Fibroblast of skin of left biceps (primary cell): Measurements from ENCODE around the gene MXD1.
"Not testable (repeated sequence)": the region's sequence is repeated elsewhere in the genome, so short reads cannot be mapped to it uniquely, and the experiment has no call there.

ENCODE experiments used
- DNase-seq, 2 experiments: peaks; one replicate each; pipeline ENCODE4 v3.0.0-alpha.2; 2013; ENCODE audit warnings: low read depth in 2 of 2

Gene MXD1

DNA sequence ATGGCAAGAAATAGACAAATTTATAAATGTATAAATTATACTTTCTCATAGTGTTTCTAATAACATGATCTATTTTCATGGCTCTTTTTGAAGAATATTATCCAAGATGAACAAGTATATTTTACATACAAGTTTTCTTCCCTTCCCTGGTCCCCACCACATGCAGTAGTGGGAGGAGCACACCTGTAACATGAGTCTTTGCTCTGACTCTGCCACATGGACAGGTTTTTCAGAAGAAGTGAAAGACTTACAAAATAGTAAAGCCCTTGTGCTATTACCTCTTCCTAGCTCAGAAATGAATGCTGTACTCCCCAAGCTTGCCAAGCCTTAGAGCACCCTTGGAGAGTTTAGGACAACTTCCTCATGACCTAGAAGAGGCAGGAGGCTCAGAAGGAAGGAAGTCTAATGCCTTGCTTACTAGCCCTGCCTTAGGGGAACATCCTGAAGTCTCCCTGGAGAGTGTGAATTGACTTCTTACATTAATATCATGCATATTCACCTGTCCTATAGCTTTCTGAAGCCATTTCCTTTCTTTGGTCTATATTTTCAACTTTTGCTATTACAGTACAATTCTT is 18.4 kb downstream of the MXD1 start:
- no peak for DNase-seq

DNA sequence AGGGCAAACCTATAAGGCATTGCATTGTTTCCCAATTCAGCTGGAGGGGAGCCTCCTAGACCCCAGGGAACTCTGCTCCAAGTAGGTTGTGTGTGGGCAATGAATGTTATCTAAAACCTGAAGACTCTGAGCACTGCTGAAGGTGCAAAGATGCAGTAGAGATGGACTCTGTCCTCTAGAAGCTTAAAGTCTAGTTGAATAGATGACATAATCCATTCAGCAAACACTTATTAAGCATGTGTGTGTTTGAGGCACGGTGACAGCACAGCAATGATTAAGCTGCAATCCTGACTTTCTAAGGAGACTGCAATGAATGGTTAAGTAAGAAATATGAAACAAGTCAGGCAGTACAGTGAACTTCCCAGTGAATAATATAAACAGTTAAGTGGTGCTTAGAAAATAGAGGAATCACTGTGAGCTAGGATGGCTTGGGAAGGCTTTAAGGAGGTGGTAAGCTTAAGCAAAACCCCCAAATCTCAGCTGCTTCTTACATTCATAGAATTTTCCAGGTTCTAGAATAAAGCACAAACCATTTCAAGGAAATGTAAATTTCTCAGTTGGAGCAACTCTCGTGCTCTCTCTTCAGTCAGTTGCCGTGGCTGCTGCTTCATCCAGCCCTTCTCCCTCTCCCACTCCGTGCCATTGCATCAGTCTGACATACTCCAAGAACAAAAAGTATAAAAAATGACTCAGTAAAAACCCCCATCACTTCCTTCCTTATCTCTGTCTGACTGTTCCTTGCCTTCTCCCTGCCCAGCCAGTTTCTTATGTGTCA is 19.1 kb downstream of the MXD1 start:
- DNase-seq: peak; percentile 51 to 54

DNA sequence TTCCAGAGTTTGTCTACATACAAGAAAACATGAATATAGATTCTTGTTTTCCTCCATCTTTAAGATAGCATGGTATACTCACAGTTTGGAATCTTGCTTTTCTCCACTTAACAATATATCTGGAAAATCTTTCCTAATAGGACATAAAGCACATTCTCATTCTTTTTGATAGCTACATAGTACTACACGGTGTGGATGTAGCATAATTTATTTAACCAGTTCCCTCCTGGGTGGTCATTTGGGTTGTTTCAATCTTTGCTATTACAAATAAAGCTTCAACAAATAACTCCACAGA is 19.7 kb downstream of the MXD1 start:
- no peak for DNase-seq

DNA sequence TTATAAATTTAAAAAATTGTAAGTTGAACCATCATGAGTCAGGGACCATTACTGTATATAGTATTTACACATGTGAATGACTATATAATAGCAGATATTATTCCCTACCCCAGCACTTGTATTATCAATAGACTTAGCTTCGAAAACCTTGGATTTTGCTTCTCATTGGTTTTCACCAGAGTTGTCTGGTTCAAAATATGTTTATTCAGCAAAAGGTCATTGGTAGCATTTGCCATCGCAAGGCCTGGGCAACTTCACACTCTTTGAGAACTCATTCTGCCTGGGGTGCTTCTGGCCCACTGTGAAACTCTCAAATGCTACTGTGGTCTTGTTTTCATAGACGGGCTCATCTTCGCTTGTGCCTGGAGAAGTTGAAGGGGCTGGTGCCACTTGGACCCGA is 20.1 kb downstream of the MXD1 start:
- no peak for DNase-seq

DNA sequence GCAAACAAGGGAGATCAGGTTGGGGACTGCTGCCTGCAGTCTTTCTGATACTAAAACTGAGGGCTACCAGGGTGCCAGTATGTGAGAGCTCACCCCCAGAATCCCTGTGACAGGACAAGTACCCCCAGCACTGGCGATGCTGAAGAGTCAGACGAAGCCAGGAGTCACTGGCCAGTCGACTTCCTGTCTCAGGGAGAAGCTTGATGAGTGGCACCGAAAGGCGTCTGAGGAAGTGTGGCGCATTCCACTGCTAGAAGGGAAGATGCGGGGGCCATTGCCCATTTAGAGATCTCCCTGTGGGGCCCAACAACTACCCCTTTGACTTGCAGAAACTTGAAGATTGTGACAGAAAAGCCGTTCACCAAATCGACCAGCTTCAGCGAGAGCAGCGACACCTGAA is 22.0 kb downstream of the MXD1 start:
- no peak for DNase-seq

DNA sequence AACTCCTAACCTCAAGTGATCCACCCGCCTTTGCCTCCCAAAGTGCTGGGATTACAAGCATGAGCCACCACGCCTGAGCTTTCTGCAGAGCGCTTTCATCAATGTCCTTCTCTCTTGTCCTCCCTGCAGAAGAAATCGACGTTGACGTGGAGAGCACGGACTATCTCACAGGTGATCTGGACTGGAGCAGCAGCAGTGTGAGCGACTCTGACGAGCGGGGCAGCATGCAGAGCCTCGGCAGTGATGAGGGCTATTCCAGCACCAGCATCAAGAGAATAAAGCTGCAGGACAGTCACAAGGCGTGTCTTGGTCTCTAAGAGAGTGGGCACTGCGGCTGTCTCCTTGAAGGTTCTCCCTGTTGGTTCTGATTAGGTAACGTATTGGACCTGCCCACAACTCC is 23.1 kb downstream of the MXD1 start:
- DNase-seq: no peak

DNA sequence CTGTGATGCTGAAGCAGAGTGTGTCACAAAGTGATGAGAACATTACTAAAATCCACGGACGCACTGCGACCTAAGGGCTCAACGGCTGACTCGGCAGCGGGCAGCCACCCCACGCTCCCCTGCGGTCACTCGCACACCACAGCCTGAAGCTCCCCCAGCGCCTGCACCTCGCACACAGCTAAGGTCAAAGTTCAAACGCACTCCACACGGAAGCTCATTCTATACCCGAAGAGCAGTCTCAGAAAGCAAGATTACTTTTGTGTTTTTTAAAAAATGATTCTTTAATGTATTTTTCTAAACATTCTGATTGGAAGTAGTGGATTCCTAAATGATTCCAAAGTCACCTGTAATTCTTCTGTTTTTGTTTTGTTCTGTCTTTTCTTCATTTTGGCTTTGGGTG is 24.8 kb downstream of the MXD1 start:
- DNase-seq: no peak

DNA sequence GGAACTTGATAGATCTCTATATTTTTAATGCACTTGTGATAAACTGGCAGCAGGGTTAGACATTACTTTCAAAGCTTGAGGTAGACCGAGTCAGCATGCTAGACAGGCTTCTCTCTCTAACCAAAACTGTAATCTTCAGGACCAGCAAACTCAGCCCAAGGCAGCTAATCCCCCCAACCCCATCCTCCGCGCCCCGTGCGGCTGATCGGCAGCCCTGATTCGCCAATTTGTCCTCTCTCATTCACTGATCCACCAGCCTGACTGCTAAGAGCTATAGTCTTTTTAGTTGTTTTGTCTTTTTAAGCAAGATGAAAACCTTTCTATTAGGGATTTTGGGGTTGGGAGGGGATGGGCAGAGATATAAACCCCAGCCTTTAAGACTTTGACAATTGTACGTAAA is 25.8 kb downstream of the MXD1 start:
- DNase-seq: no peak

DNA sequence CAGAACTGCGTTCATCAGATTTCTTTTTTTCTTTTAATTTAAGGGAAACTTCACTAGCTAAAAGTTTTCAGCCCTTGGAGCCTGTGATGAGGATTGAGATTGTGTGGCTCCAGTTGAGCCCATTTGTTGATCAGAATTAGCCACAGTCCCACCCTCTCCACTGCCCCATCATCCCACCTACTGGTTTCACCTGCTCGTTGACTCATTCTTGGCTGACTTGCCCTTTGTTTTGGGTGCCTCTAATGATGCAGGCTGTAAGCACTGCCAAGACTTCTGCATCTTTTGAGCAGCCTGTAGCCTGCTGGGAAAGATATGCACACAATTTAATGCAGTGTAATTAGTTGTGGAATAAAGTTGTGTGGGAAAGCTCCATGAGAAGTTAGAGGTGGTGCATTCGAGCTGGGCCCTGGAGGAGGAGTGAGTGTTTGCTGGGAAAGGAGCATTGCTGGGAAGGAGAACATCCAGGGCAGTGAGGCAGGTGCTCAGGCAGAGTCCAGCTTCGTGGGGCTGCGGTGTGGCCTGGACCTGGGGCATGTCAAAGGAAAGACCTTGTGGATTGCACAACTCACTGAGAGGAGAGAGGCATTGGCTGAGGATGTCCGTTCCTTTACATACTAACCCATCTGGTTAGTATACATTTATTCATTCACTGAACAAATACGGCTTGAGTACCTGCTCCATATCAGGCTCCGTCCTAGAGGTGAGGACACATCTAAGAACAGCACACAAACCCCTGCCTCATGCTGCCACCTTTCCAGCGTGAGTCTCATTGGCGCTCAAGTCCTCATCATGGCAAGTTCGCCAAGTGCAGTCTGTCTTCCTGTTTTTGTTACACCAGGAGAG is 28.3 kb downstream of the MXD1 start:
- DNase-seq: no peak

DNA sequence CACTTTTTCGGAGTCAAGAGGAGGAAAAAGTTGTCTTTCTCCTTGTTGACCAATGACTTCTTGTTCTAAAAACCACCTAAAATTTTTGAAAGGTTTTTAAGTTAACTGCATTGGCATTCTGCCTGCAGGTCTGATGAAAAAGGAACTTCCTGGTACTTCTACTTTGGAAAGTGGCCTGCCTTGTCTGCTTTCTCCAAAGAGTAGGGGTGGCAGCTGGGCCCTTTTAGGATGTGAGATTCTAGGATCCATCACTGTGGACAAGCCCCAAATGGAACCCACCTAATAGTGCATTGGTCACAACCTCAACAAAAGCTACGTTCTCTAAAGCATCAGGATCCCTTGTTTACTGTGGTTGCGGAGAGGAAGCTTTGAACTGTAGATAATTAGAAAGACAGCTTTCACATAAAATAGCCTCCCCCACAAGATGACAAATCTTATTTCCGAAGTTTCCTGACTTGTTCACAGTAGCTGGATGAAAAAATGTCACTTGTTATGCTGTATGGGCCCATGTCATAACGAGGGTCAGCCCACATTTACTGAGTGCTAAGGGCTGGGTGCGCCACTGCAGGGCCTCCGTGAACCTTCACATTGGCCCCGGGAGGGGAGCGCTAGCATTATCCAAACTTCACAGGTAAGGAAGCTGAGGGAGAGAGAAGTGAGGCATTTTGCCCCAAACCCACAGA is 29.1 kb downstream of the MXD1 start:
- DNase-seq: no peak

DNA sequence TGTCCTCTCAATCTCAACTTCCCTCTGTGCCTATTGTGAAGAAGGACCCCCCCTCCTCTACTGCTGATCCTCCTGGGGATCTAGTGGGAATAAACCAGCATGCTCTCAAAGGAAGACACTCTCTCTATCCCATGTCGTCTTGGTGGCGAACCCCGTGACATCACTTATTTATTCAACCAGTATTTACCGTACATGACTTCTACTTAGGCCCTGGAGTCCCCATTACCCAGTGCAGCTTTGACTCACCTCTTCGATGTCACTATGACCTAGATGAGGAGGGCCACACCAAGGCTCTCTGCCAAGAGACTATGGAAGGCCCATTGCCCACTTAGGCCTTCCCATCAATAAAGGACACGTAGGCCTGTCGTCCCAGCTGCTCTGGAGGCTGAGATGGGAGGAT is 29.8 kb downstream of the MXD1 start:
- DNase-seq: no peak

DNA sequence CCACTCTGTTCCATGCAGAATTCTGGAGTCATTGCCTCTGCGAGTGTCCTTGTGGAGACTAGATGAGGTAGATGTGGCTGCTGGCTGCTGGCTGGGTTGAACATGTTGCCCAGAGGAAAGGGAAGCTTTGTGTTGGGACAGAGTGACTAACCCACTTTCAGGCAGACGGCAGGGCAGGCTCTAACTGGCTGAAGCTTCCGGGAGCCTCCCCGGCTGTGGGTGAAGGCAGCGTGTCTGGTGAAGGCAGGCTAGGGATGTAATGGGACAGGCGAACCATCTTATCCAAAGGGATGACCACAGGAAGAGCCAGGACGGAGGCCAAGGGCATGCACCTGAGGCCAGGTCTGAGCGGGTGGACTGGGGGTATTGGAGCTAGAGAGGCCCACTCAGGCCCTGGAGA is 30.5 kb downstream of the MXD1 start:
- no peak for DNase-seq

DNA sequence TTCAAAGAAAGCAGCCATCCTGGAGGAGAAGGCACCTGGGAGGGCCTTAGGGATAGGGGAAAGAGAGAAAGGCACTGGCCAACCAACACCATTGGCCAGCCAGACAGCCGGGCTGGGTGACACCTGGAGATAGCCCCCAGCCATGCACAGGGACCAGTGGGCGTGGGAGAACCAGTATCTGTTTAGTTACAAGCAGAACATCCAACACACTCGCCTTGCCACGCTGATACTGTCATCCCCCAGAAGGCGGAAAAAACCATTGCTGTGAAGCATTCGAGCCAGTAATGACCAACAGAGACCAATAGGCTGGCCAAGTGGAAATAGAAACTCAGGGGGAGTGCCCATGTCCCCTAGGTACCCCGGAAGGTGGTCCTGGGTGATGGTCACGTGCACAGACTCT is 31.0 kb downstream of the MXD1 start:
- DNase-seq: no peak

DNA sequence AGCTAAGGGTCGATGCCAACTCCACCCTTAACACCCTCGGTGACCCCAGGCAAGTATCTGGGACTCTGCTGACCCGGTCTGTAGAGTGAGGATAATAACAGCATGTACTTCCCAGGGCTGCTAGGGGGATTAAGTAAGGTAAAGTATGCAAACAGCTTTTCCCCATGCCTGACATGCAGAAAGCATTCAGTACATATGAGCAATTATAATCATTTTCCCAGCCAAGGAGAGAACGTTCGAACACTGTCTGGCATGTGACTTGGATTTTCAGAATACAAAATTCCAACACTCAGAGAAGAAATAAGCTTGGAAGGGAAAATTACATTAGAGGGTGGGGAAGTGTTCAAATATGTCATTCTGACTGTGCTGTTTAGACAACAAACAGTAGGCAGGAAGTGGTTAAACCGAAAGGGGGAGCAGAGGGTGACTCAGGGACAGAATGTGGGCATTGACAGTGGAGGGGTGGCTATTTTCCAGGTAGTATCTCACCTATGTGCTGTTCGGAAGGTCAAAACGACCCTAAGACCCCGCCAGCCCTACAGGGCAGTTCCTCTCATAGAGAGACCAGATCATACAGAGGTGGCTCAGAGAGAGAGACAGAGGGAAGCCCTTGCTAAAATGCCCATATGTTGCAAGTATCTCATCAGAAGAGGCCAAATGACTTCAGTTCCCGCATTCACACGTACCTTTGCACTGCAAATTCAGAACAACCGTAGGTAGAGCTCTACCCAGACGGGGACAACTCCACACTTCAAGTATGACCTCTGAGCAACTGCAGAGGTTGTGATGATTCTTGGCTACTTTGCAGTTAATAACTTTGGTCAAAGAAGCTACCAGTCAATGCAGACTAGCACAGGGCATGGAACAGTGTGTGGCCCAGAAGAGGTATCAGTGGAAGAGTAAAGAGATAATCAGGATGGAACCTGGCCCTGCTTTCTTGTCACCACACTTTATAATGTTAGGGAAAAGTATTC is 31.7 kb downstream of the MXD1 start:
- peak in 1 of 2 experiments; percentile 2 for DNase-seq

DNA sequence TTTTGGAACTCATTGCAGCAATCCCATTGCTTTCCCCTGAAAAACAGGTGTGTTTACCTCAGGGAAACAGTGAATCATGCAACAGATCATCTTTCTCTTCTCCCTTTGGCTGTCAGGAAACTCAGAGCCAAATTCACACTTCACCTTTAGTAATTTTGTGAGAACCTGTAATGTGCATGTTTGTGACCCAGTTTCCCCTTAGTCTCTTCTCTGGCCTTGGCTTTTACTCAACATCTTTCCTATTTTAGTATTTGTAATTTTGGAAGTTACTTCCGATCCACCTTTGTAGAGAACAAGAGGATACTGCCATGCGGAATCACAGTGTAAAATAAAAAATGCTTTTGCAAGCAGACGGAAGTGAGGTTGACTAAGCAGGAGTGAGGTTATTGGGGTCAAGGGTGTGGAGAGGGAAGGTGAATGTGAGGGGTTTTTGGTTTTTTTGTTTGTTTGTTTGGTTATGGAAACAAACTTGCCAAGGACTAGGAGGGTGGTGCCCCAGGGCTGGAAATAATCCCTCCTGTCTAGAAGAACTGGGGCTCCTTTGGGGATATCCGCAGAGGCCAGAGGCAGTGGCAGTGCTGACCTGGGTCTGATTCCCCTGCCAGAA is 32.5 kb downstream of the MXD1 start:
- no peak for DNase-seq

DNA sequence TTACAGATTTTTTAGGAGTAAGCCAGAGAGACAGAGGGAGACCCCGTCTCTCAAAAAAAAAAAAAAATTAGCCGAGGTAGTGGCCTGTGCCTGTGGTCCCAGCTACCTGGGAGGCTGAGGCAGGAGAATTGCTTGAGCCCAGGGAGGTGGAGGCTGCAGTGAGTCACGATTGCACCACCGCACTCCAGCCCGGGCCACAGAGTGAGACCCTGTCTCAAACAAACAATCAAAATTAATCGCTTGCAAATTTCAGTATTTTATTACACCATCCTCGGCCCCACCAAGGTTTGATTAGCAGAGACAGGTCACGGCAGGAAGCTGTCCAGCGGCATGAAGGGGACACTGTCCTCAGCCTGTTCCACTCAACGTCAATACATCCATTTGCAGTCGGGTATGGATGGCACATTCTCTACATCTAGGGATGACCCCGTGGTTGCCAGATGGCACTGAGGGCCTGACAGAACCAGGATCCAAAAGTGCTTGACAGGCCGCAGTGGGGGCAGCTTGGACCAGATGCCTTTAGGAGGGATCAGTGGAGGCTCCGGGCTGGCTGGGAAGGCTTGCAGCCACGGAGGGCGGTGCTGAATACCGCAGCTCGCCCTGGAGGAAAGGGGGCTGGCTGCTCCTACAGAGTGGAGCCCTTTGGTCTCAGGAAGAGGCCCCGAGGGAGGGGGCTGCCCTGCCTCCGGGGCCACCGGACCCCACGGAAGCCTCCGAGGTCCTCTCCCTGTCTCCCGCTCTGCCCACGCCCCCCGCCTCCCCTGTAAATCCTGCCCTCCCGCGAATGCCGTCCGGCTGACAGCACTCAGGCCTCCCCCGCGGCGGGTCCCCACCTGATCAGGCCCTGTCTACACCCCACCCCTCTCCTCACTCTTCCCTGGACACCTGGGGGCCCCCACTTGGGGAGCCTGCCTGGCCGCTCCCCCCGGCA is 33.4 kb downstream of the MXD1 start:
- no peak for DNase-seq

DNA sequence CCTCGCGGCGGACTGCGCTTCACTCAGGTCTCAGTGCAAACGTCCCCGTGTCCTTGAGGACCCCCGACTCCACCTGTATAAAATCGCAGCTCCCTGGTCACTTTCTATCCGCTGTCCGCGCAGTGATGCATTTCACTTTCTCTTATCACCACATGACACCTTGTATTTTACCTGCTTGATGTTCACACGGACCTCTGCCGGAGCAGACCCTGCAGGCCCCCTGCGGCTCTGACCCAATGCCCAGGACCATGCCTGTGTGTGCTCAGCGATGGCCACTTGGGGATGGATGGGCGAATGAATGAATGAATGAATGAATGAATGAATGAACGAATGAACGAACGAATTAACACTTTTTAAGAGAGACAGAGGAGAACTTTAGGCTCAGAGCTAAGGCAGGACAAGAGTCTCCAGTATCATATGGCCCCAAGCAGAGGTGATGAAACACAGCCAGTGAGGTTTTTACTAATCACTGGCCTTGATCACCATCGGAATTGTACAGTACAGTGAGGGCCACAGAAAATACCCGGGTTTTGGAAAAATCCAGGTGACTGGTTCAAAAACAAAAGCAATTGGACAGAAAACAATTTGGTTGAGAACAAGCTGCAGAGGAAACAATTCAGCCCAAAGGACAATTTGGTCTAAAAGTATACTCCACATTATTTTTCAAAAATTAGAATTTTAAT is 34.2 kb downstream of the MXD1 start:
- no peak for DNase-seq

DNA sequence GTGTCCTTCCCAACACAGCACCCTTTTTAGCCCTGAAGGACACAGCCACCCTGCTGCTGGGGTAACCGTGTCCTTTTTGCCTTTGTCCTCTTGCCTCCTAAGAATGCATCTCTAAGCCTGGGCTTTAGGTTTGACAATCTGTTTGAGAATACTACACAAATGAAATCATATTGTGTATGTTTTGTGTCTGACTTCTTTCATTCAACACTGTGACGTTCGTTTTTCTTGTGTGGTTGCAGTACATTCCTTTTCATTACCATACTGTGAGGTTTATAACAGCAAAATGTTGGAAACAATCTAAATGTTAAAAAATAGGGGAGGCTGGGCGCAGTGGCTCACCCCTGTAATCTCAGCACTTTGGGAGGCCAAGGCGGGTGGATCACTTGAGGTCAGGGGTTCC is 35.3 kb downstream of the MXD1 start:
- DNase-seq: no peak

DNA sequence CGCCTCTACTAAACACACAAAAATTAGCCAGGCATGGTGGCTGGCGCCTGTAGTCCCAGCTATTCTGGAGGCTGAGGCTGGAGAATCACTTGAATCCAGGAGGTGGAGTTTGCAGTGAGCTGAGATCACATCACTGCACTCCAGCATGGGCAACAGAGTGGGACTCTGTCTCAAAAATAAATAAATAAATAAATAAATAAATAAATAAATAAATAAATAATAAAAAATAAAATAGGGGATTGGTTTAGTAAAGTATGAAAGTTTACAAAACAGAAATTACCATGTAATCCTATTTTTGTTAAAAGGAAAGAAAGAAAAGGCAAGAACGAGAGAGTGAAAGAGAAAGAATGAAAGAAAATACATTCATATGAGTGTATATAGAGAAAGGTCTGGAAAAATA is 35.8 kb downstream of the MXD1 start:
- DNase-seq: not testable (repeated sequence)
